ENCODE data around the gene DEGS2.

DNA sequence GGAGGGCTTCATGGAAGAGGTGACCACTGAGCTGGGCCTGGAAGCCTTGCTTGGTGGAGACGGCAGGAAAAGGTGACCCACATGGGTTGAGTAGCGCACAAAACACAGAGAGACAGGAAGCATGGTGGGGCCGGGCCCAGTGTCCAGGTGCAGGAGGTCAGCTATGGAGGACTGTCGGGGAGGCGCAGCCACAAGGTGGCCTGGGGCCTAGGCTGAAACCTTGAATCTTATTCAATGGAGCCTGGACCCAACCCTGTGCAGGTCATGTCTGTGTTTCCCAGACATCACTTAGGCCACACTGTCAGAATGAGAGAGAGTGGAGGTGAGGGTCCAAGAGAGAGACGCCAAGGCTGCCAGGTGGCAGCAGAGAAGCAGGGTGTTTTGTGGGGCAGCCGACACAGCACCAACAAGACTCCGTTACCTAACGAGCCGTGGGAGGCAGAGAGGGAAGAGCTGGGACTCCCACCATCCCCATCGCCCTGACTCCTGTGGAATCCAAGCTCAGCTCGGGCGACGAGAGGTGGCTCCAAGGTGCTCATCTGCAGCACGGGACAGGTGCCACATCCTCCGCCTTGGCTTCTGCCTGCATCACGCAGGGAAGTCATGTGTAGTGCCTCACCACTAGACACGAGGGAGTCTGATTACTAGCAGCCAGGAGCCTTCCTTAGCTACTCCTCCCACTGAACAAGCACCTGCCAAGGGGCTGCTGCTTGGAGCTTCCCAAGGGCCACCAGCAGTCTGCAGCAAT is 38.7 kb downstream of the DEGS2 start:
- TF ChIP-seq, protein P1, sequence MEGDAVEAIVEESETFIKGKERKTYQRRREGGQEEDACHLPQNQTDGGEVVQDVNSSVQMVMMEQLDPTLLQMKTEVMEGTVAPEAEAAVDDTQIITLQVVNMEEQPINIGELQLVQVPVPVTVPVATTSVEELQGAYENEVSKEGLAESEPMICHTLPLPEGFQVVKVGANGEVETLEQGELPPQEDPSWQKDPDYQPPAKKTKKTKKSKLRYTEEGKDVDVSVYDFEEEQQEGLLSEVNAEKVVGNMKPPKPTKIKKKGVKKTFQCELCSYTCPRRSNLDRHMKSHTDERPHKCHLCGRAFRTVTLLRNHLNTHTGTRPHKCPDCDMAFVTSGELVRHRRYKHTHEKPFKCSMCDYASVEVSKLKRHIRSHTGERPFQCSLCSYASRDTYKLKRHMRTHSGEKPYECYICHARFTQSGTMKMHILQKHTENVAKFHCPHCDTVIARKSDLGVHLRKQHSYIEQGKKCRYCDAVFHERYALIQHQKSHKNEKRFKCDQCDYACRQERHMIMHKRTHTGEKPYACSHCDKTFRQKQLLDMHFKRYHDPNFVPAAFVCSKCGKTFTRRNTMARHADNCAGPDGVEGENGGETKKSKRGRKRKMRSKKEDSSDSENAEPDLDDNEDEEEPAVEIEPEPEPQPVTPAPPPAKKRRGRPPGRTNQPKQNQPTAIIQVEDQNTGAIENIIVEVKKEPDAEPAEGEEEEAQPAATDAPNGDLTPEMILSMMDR (IDR thresholded peaks at IDR 0.05) = no peak
- no peak for TF ChIP-seq POLR2A (IDR thresholded peaks at IDR 0.05)

Data from right lobe of liver (tissue), 4 donors.